Smooth muscle cell (in vitro differentiated cells): ENCODE measurements around the gene WDR49. TPM values are rescaled to one million over a fixed set of nuclear protein-coding genes. Genes with fewer than 3 reads are reported as not detected.
A peak's percentile ranks its signal among the peaks of the same experiment; 100 is the strongest.

ENCODE experiments used
- DNase-seq: peaks from one replicate; lab custom pipeline; 2025; ENCODE audit not compliant: unreplicated experiment; lab: John Stamatoyannopoulos, UW
- H2AFZ ChIP-seq: fragments of 200-600 bp; sonication (generic); 2 replicates; pipeline ENCODE4 v1.6.0; 2016; ENCODE audit warnings: antibody characterized with exemption, low read depth, mild to moderate bottlenecking
- H3F3A ChIP-seq: fragments of 200-600 bp; sonication (generic); 2 replicates; pipeline ENCODE4 v1.6.0; 2017; ENCODE audit warnings: antibody characterized with exemption, low read depth
- H3K27ac ChIP-seq: fragments of 200-600 bp; sonication (generic); 2 replicates; pipeline ENCODE4 v1.5.1; 2016; ENCODE audit warnings: low read depth, mild to moderate bottlenecking
- H3K27me3 ChIP-seq: fragments of 200-600 bp; sonication (generic); 2 replicates; pipeline ENCODE4 v1.6.1; 2016; ENCODE audit warnings: low read depth, mild to moderate bottlenecking
- H3K36me3 ChIP-seq: fragments of 200-600 bp; sonication (generic); 2 replicates; pipeline ENCODE4 v1.5.1; 2016; ENCODE audit warnings: low read depth
- H3K4me1 ChIP-seq: fragments of 200-600 bp; sonication (generic); 2 replicates; pipeline ENCODE4 v1.5.1; 2016; ENCODE audit warnings: low read depth
- H3K4me2 ChIP-seq: fragments of 200-600 bp; sonication (generic); 2 replicates; pipeline ENCODE4 v1.6.0; 2016; ENCODE audit warnings: mild to moderate bottlenecking
- H3K4me3 ChIP-seq: fragments of 200-600 bp; sonication (generic); 2 replicates; pipeline ENCODE4 v1.5.1; 2016; ENCODE audit warnings: mild to moderate bottlenecking
- H3K79me2 ChIP-seq: fragments of 200-600 bp; sonication (generic); 2 replicates; pipeline ENCODE4 v1.6.0; 2016; ENCODE audit warnings: low read depth, mild to moderate bottlenecking
- H3K9ac ChIP-seq: fragments of 200-600 bp; sonication (generic); 2 replicates; pipeline ENCODE4 v1.6.0; 2016; ENCODE audit warnings: low read depth
- H3K9me3 ChIP-seq: fragments of 200-600 bp; sonication (generic); replicated peaks from 2 replicates; pipeline ENCODE4 v1.5.1; 2016; ENCODE audit warnings: low read depth
- H4K20me1 ChIP-seq: fragments of 200-600 bp; sonication (generic); 2 replicates; pipeline ENCODE4 v1.6.0; 2016; ENCODE audit warnings: low read depth
- WGBS: methylation state at CpG from one replicate; pipeline ENCODE4 v1.1.7; 2016; ENCODE audit warnings: low lambda C conversion rate; 5-methylcytosine and 5-hydroxymethylcytosine counted together
- polyA plus RNA-seq: library from polyadenylated mRNA; unstranded; fragments of >200 nt; fragmentation: Nextera tagmentation; extraction: Ambion mirVana; gene quantifications from 2 replicates; pipeline ENCODE4 v1.2.1, GENCODE V29; 2016
- total RNA-seq: library from RNA; depleted of rRNA; stranded (reverse); fragments of >200 nt; gene quantifications from 2 replicates; pipeline ENCODE4 v1.2.3, GENCODE V29; 2014
- TF ChIP-seq, protein P1 (sequence below): fragments of 200-600 bp; sonication (generic); IDR thresholded peaks from 2 replicates; pipeline ENCODE4 v1.5.1; 2017; ENCODE audit warnings: borderline replicate concordance, mild to moderate bottlenecking, antibody characterized with exemption; ENCODE audit not compliant: insufficient read depth, poor library complexity, severe bottlenecking

Gene WDR49
- total and polyA plus RNA-seq, 2 experiments from 2014 or later: 0.09 TPM; not detected in 1

DNA sequence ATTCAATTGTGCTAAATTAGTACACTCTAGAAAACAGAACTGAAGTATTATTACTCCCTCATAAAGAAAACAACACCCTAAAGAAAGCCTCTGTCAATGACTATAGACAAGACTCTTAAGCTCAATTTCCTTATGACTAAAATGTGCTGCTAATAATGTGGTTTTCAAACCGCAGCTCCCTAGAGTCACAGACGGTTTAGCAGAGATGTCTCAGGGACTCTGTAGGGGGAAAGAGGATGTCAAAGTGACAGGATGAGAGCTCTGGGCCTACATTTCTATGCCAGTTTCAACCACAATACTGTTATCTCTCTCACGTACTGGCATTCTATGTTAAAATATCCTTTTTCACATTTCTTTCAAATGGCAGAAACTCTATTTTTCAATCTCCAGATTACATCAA is 37.6 kb upstream of the WDR49 start:
- Histone ChIP-seq H3K36me3 (peaks cover 13% of the 10 kb centered on the region), H2AFZ (no peak overlapping the region), H3F3A (peaks cover 9% of the 10 kb centered on the region), H3K79me2 (no peaks in the 10 kb centered on the region), H3K4me2 (no peak overlapping the region), H3K4me1 (no peaks in the 10 kb centered on the region), H3K9ac (no peak overlapping the region), H3K4me3 (no peak overlapping the region), H3K9me3 (no peaks in the 10 kb centered on the region), H3K27ac (no peak overlapping the region), H4K20me1 (peaks cover 20% of the 10 kb centered on the region), H3K27me3 (no peaks in the 10 kb centered on the region)
- 79% methylated on average over 3 of the region's 3 CpGs for WGBS
- no peak for DNase-seq
- TF ChIP-seq, protein P1, sequence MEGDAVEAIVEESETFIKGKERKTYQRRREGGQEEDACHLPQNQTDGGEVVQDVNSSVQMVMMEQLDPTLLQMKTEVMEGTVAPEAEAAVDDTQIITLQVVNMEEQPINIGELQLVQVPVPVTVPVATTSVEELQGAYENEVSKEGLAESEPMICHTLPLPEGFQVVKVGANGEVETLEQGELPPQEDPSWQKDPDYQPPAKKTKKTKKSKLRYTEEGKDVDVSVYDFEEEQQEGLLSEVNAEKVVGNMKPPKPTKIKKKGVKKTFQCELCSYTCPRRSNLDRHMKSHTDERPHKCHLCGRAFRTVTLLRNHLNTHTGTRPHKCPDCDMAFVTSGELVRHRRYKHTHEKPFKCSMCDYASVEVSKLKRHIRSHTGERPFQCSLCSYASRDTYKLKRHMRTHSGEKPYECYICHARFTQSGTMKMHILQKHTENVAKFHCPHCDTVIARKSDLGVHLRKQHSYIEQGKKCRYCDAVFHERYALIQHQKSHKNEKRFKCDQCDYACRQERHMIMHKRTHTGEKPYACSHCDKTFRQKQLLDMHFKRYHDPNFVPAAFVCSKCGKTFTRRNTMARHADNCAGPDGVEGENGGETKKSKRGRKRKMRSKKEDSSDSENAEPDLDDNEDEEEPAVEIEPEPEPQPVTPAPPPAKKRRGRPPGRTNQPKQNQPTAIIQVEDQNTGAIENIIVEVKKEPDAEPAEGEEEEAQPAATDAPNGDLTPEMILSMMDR: no peak

DNA sequence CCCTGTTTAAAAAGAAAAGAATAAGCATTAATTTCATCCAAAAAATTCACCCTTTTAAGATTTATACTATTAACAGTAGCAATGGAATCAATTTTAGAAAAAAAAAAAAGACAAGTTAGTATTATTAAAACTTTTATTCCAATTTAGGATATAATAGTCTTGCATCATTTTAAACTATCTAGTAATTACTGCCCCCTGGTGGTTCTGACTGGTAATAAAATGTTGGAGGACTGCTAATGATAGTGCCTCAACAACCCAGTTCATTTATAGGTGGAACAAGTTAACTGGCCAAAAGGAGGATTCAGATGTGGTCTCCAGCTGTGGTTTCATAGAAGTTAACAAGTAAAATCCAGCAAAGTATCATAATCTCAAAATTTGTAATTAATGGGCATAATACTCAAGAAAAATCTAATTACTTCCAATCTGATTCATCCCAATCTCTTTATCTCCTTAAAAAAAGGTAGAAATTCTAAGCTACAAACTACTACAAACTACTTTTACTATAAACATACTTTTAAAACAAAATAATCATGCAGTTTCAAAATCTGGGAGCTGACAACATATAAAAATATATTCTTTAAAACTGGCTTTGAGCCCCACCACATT is 30.7 kb upstream of the WDR49 start:
- Histone ChIP-seq H3K27ac (no peak overlapping the region), H3K9ac (no peak overlapping the region), H3K36me3 (peaks cover 15% of the 10 kb centered on the region), H2AFZ (no peak overlapping the region), H3K4me3 (no peak overlapping the region), H4K20me1 (peaks cover 9% of the 10 kb centered on the region), H3F3A (peaks cover 10% of the 10 kb centered on the region), H3K79me2 (no peaks in the 10 kb centered on the region), H3K27me3 (no peaks in the 10 kb centered on the region), H3K9me3 (no peaks in the 10 kb centered on the region), H3K4me1 (no peaks in the 10 kb centered on the region), H3K4me2 (no peak overlapping the region)
- no peak for DNase-seq
- TF ChIP-seq, protein P1: peak; percentile 76

DNA sequence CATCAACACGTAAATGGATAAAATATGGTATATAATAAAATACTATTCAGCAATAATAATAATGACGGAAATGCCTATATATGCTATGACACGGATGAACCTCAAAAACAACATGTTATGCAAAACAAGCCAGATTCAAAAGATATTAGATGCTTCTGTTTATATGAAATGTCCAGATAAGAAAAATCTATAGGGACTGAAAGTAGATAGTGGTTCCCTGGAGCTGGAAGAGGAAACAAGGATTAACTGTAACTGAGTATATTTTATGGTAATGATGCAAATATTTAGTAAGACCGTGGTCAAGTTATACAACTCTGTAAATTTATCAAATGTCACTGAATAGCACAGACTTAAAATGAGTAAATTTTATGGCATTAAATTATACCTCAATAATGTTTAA is 25.8 kb upstream of the WDR49 start:
- Histone ChIP-seq H3K79me2 (no peaks in the 10 kb centered on the region), H3K27me3 (no peaks in the 10 kb centered on the region), H3K9ac (no peak overlapping the region), H3K4me1 (no peaks in the 10 kb centered on the region), H2AFZ (no peak overlapping the region), H3K36me3 (peaks cover 32% of the 10 kb centered on the region), H4K20me1 (peaks cover 1% of the 10 kb centered on the region), H3K4me2 (no peak overlapping the region), H3K9me3 (no peaks in the 10 kb centered on the region), H3F3A (no peaks in the 10 kb centered on the region), H3K4me3 (no peak overlapping the region), H3K27ac (no peak overlapping the region)
- TF ChIP-seq, protein P1: no peak
- 97% methylated on average over 4 of the region's 4 CpGs for WGBS
- DNase-seq: no peak

DNA sequence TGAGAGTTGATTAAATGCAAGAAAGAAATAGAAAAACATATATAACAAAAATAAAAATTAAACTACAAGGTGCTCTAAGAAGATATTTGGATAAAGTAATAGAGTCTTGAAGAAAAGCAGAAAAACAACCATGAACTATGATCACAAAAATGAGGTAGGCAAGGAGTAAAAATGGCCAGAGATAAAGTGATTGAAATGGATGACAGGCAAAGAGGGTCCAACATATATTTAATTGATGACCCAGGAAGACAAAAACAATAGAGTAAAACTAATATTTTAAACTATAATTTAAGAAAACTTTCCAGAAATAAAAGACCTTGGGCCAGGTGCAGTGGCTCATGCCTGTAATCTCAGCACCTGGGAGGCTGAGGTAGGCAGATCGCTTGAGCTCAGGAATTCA is 22.1 kb upstream of the WDR49 start:
- TF ChIP-seq, protein P1: no peak
- WGBS: 96% methylated on average over 1 of the region's 1 CpG

More for the DNA sequence above, 22.1 kb upstream of the WDR49 start:
- H3K4me1 ChIP-seq: no peaks in the 10 kb centered on the region
- DNase-seq: no peak
- H3K36me3 ChIP-seq: peaks cover 28% of the 10 kb centered on the region
- no peaks in the 10 kb centered on the region for H4K20me1 ChIP-seq
- no peaks in the 10 kb centered on the region for H3K27me3 ChIP-seq
- no peak overlapping the region for H3K4me2 ChIP-seq
- H3K79me2 ChIP-seq: no peaks in the 10 kb centered on the region
- no peak overlapping the region for H3K27ac ChIP-seq
- no peaks in the 10 kb centered on the region for H3K9me3 ChIP-seq
- no peak overlapping the region for H3K4me3 ChIP-seq
- no peak overlapping the region for H2AFZ ChIP-seq
- H3K9ac ChIP-seq: no peak overlapping the region
- no peaks in the 10 kb centered on the region for H3F3A ChIP-seq
